Ishikawa (cell line): ENCODE measurements around the gene MIX23.

Experiments
- CREB1 ChIP-seq: IDR thresholded peaks from 2 replicates; pipeline ENCODE4 v1.6.1; 2012; ENCODE audit warnings: low read depth
- EGR1 ChIP-seq: IDR thresholded peaks from 2 replicates; pipeline ENCODE4 v1.6.1; 2012
- RAD21 ChIP-seq: IDR thresholded peaks from 2 replicates; pipeline ENCODE4 v1.6.1; 2012; ENCODE audit warnings: low read depth
- TAF1 ChIP-seq: IDR thresholded peaks from 2 replicates; pipeline ENCODE4 v1.6.1; 2012; ENCODE audit warnings: low read depth, mild to moderate bottlenecking
- TCF12 ChIP-seq: IDR thresholded peaks from 2 replicates; pipeline ENCODE4 v1.6.1; 2012; ENCODE audit warnings: low read depth
- TF ChIP-seq, protein P1 (sequence below): IDR thresholded peaks from 2 replicates; pipeline ENCODE4 v1.6.1; 2012; ENCODE audit warnings: low read depth, mild to moderate bottlenecking
- TF ChIP-seq, protein P2 (sequence below): IDR thresholded peaks from 2 replicates; pipeline ENCODE4 v1.6.1; 2012

GRCh38 chr3:122358703-122359032 is 24.4 kb downstream of the MIX23 start:
- TF ChIP-seq, protein P1, sequence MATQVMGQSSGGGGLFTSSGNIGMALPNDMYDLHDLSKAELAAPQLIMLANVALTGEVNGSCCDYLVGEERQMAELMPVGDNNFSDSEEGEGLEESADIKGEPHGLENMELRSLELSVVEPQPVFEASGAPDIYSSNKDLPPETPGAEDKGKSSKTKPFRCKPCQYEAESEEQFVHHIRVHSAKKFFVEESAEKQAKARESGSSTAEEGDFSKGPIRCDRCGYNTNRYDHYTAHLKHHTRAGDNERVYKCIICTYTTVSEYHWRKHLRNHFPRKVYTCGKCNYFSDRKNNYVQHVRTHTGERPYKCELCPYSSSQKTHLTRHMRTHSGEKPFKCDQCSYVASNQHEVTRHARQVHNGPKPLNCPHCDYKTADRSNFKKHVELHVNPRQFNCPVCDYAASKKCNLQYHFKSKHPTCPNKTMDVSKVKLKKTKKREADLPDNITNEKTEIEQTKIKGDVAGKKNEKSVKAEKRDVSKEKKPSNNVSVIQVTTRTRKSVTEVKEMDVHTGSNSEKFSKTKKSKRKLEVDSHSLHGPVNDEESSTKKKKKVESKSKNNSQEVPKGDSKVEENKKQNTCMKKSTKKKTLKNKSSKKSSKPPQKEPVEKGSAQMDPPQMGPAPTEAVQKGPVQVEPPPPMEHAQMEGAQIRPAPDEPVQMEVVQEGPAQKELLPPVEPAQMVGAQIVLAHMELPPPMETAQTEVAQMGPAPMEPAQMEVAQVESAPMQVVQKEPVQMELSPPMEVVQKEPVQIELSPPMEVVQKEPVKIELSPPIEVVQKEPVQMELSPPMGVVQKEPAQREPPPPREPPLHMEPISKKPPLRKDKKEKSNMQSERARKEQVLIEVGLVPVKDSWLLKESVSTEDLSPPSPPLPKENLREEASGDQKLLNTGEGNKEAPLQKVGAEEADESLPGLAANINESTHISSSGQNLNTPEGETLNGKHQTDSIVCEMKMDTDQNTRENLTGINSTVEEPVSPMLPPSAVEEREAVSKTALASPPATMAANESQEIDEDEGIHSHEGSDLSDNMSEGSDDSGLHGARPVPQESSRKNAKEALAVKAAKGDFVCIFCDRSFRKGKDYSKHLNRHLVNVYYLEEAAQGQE, result no peak
- TF ChIP-seq CREB1, result no peak
- TF ChIP-seq RAD21, result no peak
- TF ChIP-seq TCF12, result no peak
- no peak for TF ChIP-seq TAF1
- TF ChIP-seq, protein P2, sequence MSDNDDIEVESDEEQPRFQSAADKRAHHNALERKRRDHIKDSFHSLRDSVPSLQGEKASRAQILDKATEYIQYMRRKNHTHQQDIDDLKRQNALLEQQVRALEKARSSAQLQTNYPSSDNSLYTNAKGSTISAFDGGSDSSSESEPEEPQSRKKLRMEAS, result no peak
- no peak for TF ChIP-seq EGR1
